HG02588 (cell line): Measurements from ENCODE around the gene FOXO3.

Experiments
- ATAC-seq: cut with Tn5 transposase; IDR thresholded peaks from one replicate; pipeline ENCODE4 v1.9.1; 2021; ENCODE audit warnings: mild to moderate bottlenecking, moderate library complexity; ENCODE audit not compliant: unreplicated experiment

FOXO3 gene

GRCh38 chr6:108626777-108627176 is 66.1 kb downstream of the FOXO3 start:
- no peak for ATAC-seq

GRCh38 chr6:108627692-108628550 is 67.2 kb downstream of the FOXO3 start:
- no peak for ATAC-seq

- ATAC-seq: no peak
Observed at GRCh38 chr6:108630050-108630714, 69.5 kb downstream of the FOXO3 start.

DNA sequence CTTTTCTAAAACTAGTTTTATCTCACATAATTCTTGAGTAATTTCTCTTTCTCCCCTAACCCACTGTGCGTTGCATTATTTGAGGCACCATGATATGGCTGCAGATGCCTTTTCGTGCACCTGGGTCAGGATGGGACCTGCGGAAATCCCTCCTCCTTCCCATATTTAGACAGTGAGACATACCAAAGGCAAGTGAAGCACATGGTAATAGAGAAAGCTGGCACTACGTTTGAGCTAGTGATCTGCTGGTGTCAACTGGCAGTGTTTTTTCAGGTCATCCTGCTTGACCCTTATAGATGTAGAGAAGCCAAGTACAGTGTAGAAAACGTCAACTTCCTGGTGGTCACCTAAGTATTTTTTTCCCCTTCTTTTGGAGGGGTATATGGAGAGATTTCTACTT is 71.7 kb downstream of the FOXO3 start:
- no peak for ATAC-seq

GRCh38 chr6:108633436-108633835 is 72.7 kb downstream of the FOXO3 start:
- no peak for ATAC-seq

DNA sequence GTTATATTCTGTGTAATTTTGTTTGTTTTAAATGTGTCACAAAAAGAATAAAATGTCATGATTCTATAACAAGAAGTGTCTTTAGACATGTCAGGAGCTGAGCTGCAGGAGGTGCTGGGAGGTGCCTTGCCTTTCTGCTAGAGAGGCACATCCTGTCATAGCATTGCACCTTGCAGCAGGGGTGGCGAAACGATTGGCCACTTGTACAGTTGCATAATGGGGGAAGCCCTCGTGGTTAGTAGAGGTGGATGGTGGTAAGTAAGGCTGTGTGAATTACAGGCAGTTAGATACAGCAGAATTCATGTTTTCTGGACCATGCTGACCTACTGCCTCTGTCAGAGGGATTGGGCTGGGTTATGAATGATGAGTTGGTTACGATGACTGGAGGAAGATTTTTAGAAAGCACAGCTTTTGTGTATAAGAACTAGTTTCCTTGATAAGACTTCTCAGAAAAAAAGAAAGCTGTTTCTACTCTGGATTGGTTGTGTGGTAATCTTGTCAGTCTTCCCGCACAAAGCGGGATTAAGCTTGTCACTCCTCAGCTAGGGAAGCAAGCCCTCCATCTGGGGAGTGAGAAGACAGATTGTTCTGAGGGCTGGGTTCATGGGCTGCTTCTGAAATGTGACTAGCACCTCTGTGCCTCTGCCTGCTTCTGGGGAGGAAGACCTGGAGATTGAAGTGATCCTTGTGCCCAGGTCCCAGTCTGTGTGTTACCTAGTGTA is 74.9 kb downstream of the FOXO3 start:
- no peak for ATAC-seq

DNA sequence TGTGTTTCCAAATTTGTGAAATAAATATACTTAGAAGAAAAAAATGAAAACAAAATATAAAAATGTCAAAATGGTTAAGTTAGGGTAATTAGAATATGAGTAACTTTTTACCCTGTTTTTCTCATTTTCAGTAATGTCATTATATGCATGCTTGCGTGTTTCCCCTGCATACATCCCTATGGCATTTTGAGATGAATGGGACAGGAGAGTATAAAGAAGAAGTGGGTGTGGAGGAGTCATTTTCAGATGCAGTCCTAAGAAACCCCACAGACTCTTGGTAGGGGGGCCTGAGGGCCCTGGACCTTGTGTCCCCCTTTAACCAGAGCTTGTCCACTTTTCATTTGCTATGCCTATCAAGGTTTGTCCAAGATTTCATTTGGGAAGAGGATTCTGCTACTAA is 77.2 kb downstream of the FOXO3 start:
- no peak for ATAC-seq

- no peak for ATAC-seq
Observed at GRCh38 chr6:108638993-108639392, 78.3 kb downstream of the FOXO3 start.

GRCh38 chr6:108640104-108640503 is 79.4 kb downstream of the FOXO3 start:
- no peak for ATAC-seq

DNA sequence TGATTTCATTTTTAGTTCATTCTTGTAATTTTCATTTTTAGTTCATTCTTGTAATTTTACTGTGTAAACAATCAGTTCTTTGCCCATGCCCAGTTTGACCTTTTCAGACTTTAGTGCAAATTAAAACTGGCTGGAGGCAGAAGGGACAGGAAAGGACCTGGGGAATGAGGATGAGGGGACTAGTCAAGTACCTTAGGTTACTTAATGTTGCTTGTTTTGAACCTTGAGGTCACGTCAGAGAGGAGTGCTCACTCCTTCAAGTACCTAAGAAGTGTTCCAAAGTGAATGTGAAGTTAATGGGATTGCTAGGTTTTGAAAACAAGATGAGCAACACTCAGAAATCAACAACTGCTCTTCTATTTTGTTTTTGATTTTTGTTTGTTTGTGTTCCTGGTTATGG is 82.5 kb downstream of the FOXO3 start:
- ATAC-seq: no peak

DNA sequence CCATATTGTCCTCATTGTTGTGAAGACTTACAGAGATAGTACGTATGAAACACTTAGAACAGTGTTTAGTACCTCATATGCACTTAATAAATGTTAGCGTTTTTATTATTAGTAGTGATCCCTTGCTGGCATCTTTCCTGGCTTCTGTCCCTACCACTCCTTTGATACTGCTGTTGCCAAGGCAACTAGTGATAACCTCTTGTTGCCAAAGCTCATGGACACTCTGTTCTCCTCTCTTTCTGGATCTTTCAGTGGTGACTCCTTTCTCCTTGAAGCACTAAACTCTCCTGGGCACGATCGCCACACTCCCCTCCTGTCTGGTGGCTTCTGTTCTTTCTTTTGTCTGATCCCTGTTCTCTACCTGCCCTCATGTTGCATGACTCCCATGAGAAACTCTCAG is 83.5 kb downstream of the FOXO3 start:
- ATAC-seq: no peak

GRCh38 chr6:108648191-108648590 is 87.5 kb downstream of the FOXO3 start:
- no peak for ATAC-seq

- ATAC-seq: no peak
Observed at GRCh38 chr6:108650325-108650724, 89.6 kb downstream of the FOXO3 start.

GRCh38 chr6:108650781-108651180 is 90.1 kb downstream of the FOXO3 start:
- ATAC-seq: no peak

- no peak for ATAC-seq
Observed at GRCh38 chr6:108651340-108652227, 90.9 kb downstream of the FOXO3 start.

- no peak for ATAC-seq
Observed at GRCh38 chr6:108652375-108652774, 91.7 kb downstream of the FOXO3 start.

DNA sequence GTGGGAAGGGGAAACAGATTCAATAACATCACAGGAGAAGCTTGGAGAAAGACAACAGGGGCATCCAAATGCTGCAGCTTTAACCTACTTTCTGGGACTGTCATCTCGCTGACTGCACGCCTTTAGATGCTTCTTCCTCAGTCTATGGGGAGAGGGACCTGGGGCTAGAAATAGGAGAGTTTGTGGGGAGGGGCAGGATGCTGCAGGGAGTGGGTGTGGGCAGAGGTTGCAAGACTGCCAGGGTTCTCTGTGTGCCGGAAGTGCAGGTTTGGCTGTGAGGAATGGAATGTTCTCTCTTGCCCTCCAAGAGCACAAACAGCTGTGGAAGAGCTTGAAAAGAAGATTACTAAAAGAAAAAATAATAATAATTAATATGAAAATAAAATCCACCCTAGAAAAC is 93.2 kb downstream of the FOXO3 start:
- ATAC-seq: no peak

- no peak for ATAC-seq
Observed at GRCh38 chr6:108654465-108655106, 93.9 kb downstream of the FOXO3 start.

- ATAC-seq: no peak
Observed at GRCh38 chr6:108655806-108656651, 95.3 kb downstream of the FOXO3 start.
